ENCODE measurements around the gene AMPH.

DNA sequence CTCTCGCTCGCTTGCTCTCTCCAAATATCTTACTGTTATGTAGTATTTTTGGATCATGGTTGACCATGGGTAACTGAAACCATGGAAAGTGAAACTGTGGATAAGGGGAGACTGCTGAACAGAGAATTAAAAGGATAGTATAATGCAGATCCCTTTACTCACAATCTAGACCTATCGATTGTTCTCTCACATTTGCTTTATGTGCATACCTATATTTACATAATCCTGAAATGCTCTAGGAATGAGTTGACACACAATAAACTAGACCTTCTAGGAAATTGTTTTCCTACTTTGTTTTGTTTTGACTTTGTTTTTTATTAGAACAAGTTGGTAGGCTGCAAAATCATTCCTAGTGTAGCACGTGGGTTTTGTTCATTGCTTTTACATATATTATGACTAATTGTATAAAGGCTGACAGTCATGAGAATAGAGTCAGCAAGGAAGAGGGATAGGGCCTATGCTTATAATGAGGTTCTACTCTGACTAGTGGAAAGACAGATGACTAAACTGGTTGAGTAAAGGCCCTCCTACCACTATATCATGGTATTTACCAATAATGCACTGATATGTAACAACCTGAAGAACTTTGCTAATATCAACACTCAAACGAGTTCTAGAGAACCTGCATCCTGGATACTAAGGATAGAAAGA, 182.5 kb downstream of the AMPH start:
- TF ChIP-seq, protein P1, sequence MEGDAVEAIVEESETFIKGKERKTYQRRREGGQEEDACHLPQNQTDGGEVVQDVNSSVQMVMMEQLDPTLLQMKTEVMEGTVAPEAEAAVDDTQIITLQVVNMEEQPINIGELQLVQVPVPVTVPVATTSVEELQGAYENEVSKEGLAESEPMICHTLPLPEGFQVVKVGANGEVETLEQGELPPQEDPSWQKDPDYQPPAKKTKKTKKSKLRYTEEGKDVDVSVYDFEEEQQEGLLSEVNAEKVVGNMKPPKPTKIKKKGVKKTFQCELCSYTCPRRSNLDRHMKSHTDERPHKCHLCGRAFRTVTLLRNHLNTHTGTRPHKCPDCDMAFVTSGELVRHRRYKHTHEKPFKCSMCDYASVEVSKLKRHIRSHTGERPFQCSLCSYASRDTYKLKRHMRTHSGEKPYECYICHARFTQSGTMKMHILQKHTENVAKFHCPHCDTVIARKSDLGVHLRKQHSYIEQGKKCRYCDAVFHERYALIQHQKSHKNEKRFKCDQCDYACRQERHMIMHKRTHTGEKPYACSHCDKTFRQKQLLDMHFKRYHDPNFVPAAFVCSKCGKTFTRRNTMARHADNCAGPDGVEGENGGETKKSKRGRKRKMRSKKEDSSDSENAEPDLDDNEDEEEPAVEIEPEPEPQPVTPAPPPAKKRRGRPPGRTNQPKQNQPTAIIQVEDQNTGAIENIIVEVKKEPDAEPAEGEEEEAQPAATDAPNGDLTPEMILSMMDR (IDR thresholded peaks at IDR 0.05): no peak
- TF ChIP-seq POLR2A (IDR thresholded peaks at IDR 0.05): no peak

Data from transverse colon (tissue), 3 donors.